Skeletal muscle satellite cell (primary cell): ENCODE measurements around the gene RFPL3.
"Not testable (repeated sequence)": the region's sequence is repeated elsewhere in the genome, so short reads cannot be mapped to it uniquely, and the experiment has no call there.

ENCODE experiments used
- H3K27me3 ChIP-seq: 2 replicates; pipeline ENCODE4 v1.7.0; 2013; ENCODE audit warnings: low read length; ENCODE audit not compliant: control insufficient read depth, insufficient read depth
- H3K36me3 ChIP-seq: 2 replicates; pipeline ENCODE4 v1.7.0; 2013; ENCODE audit warnings: mild to moderate bottlenecking, control low read depth, low read length; ENCODE audit not compliant: insufficient read depth
- H3K4me1 ChIP-seq: 2 replicates; pipeline ENCODE4 v1.7.0; 2013; ENCODE audit warnings: low read length; ENCODE audit not compliant: control insufficient read depth, insufficient read depth
- H3K4me2 ChIP-seq: 2 replicates; pipeline ENCODE4 v1.7.0; 2013; ENCODE audit warnings: mild to moderate bottlenecking, low read length
- H3K4me3 ChIP-seq: 2 replicates; pipeline ENCODE4 v1.7.0; 2013; ENCODE audit warnings: low read length
- H3K9ac ChIP-seq: 2 replicates; pipeline ENCODE4 v1.7.0; 2013; ENCODE audit warnings: mild to moderate bottlenecking, low read depth, low read length, moderate library complexity
- H3K9me3 ChIP-seq: replicated peaks from 2 replicates; pipeline ENCODE4 v1.7.0; 2013; ENCODE audit warnings: mild to moderate bottlenecking, control low read depth, low read length

RFPL3 gene

DNA sequence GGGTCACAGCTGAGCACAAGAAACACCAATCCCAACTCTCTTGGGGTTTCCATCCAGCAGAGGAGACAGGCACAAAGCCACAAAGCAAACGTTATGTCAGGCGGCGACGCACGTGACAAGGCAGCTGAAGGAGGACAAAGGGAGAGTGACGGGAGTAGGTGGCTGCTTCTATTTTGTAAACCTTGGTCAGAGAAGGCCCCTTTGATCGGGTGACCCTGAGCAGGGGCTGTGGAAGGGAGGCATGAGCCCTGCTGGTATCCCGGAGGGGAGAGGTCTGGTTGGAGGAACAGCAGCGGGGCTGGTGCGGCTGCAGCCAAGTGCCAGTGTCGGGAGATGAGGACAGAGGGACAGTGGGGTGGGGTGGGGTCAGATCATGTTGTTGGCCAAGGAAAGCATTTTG is 17.3 kb upstream of the RFPL3 start:
- H3K36me3 ChIP-seq = no peaks in the 10 kb centered on the region
- no peak overlapping the region for H3K4me3 ChIP-seq
- peaks cover 35% of the 10 kb centered on the region for H3K27me3 ChIP-seq
- no peak overlapping the region for H3K9ac ChIP-seq
- H3K9me3 ChIP-seq = no peaks in the 10 kb centered on the region
- no peaks in the 10 kb centered on the region for H3K4me1 ChIP-seq
- no peak overlapping the region for H3K4me2 ChIP-seq

DNA sequence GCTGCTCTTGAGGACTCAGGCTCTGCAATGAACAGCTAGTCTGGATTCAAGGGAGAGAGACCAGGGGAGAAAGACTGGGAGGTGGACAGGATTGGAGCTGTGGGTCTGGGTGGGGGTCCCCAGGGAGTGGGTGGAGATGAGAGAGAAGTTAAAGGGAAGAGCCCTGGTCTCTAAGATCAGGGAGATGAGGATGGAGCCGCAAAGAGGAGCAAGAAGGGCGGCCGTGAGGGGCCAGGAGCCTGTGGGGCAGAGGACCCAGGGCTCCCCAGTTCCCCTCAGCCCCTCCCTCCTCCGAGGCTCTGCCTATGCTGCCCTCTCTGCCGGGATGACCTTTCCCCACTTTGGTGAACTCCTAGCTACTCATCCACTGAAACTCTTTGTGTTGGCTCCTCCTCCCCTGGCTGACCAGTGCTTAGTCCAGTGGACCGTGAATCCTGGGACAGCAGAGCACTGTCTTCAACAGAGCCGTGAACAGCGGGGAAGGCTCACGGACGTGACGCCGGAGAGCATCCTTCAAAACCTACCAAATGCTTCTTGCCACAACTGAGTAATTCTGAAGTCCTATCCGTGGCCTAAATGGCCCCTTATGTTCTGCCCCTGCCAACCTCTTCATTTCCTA is 16.4 kb upstream of the RFPL3 start:
- Histone ChIP-seq H3K9me3 (no peaks in the 10 kb centered on the region), H3K4me3 (no peak overlapping the region), H3K4me2 (no peak overlapping the region), H3K27me3 (peaks cover 32% of the 10 kb centered on the region), H3K36me3 (no peaks in the 10 kb centered on the region), H3K4me1 (no peaks in the 10 kb centered on the region), H3K9ac (no peak overlapping the region)

DNA sequence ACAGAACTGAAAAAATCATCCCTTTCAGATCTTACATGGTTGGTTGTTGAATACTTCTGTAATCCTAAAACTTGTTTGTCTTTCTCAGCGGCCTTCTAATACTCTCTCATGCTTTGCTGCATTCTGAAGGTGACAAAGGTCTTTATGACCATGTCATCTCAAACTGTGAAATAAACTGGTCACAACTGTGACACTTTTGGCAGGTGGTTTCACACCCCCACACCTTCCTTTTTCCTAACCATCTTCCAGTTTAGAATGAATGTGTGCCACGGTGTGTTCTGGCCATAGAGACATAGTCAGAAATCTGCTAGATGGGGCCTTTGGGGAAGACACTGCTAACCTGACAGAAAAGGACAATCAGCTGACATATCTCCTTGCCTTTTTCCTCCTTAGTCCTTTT is 14.7 kb upstream of the RFPL3 start:
- Histone ChIP-seq H3K9me3 (no peaks in the 10 kb centered on the region), H3K4me1 (no peaks in the 10 kb centered on the region), H3K4me2 (no peak overlapping the region), H3K27me3 (peaks cover 32% of the 10 kb centered on the region), H3K9ac (no peak overlapping the region), H3K36me3 (no peaks in the 10 kb centered on the region), H3K4me3 (no peak overlapping the region)

DNA sequence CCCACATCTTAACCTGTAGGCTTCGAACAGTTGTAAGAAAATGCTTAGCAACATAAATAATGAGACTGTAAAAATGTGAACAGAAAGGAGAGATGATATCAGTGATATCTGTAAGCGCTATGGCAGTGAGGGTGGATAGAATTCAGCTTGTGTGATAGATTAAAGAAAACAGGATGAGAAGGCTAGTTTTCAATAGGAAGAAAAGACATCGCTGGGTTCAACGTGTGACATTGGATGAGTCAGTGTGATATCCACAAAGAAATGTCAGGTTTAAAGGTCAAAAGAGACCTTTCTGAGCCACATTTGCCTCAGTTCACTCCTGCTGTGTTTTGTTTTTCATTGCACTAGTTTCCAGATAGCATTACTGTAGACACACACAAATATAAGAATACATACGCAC is 13.7 kb upstream of the RFPL3 start:
- Histone ChIP-seq H3K9ac (no peak overlapping the region), H3K9me3 (no peaks in the 10 kb centered on the region), H3K27me3 (peaks cover 32% of the 10 kb centered on the region), H3K4me1 (no peaks in the 10 kb centered on the region), H3K36me3 (no peaks in the 10 kb centered on the region), H3K4me3 (no peak overlapping the region), H3K4me2 (no peak overlapping the region)

DNA sequence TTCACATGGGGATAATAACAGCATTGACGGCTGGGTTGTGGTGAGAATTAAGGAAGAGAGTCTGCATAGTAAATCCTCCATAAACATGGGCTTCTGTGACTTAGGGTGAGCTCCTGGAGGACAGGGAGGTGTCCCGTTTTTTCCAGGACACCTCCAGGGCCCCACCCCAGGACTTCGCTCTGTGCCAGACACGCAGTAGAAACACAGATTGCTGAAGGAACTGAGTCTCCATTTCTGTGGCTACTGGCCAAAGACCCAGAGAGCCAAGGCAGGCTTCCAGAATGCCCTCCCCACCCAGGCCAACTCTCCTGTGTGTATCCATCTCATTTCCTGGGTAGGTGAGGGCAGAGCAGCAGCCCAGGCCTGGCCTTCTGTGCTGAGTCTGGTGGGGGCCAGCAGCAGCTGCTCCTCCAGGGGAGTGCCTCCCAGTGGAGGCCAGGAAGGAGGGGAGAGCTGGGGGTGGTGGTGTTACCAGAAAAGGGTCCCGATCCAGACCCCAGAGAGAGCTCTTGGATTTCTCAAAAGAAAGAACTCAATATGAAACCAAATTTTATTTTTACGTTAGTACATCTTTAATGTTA is 9.5 kb upstream of the RFPL3 start:
- H3K4me2 ChIP-seq = no peak overlapping the region
- H3K36me3 ChIP-seq = no peaks in the 10 kb centered on the region
- no peaks in the 10 kb centered on the region for H3K9me3 ChIP-seq
- H3K4me3 ChIP-seq = no peak overlapping the region
- H3K27me3 ChIP-seq = peaks cover 14% of the 10 kb centered on the region
- no peaks in the 10 kb centered on the region for H3K4me1 ChIP-seq
- no peak overlapping the region for H3K9ac ChIP-seq

DNA sequence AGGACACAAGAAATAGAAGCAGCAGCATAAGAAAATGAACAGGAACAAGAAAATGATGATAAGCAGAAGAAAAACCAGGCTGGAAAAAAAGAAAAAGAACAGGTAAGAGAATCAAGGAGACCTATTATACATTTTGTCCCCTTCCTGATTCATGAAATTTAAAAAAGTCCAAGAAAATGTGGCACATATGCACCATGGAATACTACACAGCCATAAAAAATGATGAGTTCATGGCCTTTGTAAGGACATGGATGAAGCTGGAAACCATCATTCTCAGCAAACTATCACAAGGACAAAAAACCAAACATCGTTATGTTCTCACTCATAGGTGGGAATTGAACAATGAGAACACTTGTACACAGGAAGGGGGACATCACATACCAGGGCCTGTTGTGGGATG is 5.8 kb upstream of the RFPL3 start:
- not testable (repeated sequence) for H3K27me3 ChIP-seq, H3K4me2 ChIP-seq, H3K9me3 ChIP-seq, H3K36me3 ChIP-seq, H3K9ac ChIP-seq, H3K4me3 ChIP-seq, H3K4me1 ChIP-seq

DNA sequence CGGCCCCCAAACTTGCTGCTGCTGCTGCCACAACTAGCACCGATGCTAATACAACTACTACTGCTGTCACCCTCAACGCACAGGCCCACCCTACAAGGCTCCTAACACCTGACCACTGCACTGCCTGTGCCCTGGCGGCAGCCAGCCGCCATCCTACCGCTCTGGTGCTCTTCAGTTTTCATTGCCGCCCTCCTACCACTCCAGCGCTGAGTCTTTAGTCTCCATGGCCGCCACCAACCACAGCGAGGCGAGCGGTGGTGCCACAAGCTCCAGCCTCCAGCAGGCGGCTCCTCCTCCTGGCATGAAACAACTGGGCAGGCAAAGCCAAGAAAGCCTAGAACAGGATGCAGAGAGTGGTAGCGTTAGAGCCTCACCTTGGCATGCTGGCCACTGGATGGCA is 5.0 kb upstream of the RFPL3 start:
- no peak overlapping the region for H3K9ac ChIP-seq
- H3K9me3 ChIP-seq = no peaks in the 10 kb centered on the region
- H3K4me3 ChIP-seq = no peak overlapping the region
- H3K27me3 ChIP-seq = no peaks in the 10 kb centered on the region
- H3K4me1 ChIP-seq = no peaks in the 10 kb centered on the region
- no peak overlapping the region for H3K4me2 ChIP-seq
- no peaks in the 10 kb centered on the region for H3K36me3 ChIP-seq

DNA sequence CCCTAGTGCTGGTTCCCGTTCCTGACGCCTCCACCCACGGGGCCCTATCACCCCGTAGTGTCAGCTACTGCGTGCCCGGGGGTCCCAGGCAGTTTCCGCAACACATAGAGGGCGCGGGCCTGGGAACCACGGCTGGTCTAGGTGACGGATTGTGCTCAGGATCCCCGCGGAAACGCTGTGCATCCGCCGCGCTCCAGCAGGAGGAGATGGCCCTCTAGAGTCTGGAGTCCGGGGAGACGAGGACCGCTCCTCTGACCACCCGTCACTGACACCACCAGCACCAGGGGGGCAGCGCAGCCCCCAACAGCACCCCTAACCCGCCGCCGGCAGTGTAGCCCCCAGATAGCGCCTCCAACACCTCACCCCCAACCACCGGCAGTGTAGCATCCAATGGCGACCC is 4.4 kb upstream of the RFPL3 start:
- no peak overlapping the region for H3K4me2 ChIP-seq
- no peaks in the 10 kb centered on the region for H3K27me3 ChIP-seq
- no peak overlapping the region for H3K9ac ChIP-seq
- H3K36me3 ChIP-seq = no peaks in the 10 kb centered on the region
- H3K9me3 ChIP-seq = no peaks in the 10 kb centered on the region
- H3K4me3 ChIP-seq = no peak overlapping the region
- no peaks in the 10 kb centered on the region for H3K4me1 ChIP-seq

DNA sequence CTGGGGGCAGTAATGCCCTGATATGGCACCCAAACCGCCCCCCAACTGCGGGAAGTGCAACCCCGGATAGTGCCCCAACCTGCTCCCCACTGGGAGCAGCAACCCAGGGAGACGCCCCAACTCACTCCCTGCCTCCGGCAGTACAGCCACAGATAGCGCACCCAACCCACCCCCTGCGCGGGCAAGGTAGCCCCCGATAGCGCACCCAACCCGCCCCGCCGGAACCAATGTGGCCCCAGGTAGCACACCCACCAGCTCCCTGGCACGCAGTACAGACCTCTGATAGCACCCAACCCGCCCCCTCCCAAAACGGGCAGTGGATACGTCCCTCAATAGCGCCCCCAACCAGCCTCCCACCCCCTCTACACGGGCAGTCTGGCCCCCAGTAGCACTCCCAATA is 3.8 kb upstream of the RFPL3 start:
- H3K9ac ChIP-seq = no peak overlapping the region
- H3K4me2 ChIP-seq = no peak overlapping the region
- no peaks in the 10 kb centered on the region for H3K9me3 ChIP-seq
- no peak overlapping the region for H3K4me3 ChIP-seq
- H3K4me1 ChIP-seq = no peaks in the 10 kb centered on the region
- no peaks in the 10 kb centered on the region for H3K27me3 ChIP-seq
- no peaks in the 10 kb centered on the region for H3K36me3 ChIP-seq

DNA sequence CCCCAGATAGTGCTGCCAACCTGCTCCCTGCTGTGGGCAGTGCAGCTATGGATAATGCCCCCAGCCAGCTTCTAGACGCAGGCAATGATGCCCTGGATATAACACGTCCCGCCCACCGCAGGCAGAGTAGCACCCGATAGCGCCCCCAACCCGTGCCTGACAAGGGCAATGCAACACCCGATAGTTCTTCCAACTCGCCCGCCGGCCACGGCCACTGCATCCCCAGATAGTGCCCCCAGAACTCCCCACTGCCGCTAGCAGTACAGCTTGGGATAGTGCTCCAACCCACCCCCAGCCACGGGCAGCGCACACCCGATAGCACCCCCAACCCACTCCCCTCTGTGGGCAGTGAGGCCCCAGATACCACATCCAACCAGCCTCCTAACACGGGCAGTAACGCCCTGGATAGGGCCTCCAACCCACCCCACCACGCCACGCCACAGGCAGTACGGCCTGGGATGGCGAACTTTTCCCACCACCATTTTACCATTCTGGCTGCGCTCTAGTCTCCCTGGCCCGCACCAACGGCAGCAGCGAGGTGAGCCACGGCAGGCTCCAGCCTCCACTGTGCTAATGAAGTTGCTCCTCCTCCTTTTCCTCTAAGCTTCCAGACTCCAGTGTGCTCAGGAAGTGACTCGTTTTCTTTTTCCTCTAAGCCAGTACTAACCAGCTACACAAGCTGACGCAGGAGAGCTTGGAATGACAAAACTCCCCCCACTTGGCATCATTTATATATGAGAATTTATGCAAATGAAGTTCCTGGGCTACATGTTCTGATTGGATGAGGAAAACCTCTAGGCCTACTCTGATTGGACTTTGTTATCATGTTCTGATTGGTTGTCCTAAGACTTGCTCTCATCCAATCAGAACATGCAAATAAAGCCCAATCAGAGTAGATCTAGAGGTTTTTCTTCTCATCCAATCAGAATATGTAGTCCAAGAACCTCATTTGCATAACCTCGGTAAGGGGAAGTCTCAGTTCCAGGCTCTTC is 3.0 kb upstream of the RFPL3 start:
- Histone ChIP-seq H3K4me1 (no peaks in the 10 kb centered on the region), H3K9ac (no peak overlapping the region), H3K36me3 (no peaks in the 10 kb centered on the region), H3K4me3 (no peak overlapping the region), H3K4me2 (no peak overlapping the region), H3K27me3 (no peaks in the 10 kb centered on the region), H3K9me3 (no peaks in the 10 kb centered on the region)

DNA sequence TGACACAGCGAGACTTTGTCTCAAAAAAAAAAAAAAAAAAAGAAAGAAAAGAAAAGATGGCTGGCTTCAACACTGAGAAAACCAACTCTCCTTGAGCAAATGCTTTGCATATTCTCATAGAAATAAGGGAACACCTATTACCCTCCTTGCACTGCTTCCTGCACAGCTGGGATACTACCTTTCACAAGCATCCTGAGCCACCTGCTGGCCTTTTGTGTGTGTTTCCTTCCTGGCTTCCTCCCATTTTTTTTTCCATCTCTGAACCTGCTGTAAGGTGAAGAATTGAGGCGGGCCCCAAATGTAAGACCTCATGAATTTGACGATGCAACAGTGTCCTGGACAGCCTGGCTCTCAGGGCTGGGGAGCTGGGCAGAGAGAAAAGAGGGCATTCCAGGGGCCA is 1.9 kb upstream of the RFPL3 start:
- Histone ChIP-seq H3K4me1 (no peaks in the 10 kb centered on the region), H3K4me2 (no peak overlapping the region)

More for the DNA sequence above, 1.9 kb upstream of the RFPL3 start:
- Histone ChIP-seq H3K9ac (no peak overlapping the region), H3K9me3 (no peaks in the 10 kb centered on the region), H3K36me3 (no peaks in the 10 kb centered on the region), H3K4me3 (no peak overlapping the region), H3K27me3 (no peaks in the 10 kb centered on the region)
